Measurements from ENCODE around the gene DNAJC5.
A peak's percentile ranks its signal among the peaks of the same experiment; 100 is the strongest.
"Not testable (repeated sequence)": the region's sequence is repeated elsewhere in the genome, so short reads cannot be mapped to it uniquely, and the experiment has no call there.

Gene DNAJC5

DNA sequence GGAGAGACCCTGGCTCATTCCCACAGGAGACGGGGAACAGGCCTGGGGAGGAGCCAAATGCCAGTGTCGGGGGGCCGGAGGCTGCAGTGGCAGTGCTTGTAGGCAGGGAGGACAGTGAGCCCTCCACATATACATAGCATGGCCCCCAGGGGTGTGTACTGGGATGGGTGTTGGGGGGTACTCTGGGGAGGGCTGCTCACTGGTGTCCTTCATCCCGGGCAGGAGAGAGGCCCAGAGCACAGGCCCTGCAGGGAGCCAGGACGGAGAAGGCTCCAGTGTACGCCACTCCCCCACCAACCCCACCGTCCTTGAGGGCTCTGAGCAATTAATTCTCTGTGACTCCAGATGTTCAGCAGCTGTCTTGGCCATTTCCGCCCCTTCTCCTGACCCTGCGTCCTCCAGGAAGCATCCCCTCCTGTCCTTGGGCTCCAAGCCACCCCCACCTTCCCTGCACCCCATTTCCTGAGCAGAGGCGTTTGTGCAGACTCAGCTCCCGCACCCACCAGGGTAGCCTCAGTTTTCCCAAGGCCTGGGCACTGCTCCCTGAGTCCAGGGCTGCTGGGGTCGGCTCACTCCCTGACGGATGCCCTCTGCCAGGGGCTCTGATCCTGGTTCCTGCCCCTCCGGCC, 37.0 kb upstream of the DNAJC5 start:
- Histone ChIP-seq H3K9ac (ENCODE audit: low read depth, low read length) (peak overlapping the region; percentile 12), H3K4me1 (ENCODE audit: insufficient read depth, low read length) (peaks cover 26% of the 10 kb centered on the region; the same call in 1 of the 2 replicates), H3K9me3 (ENCODE audit: control insufficient read depth, insufficient read depth, low read length) (no peaks in the 10 kb centered on the region)

DNA sequence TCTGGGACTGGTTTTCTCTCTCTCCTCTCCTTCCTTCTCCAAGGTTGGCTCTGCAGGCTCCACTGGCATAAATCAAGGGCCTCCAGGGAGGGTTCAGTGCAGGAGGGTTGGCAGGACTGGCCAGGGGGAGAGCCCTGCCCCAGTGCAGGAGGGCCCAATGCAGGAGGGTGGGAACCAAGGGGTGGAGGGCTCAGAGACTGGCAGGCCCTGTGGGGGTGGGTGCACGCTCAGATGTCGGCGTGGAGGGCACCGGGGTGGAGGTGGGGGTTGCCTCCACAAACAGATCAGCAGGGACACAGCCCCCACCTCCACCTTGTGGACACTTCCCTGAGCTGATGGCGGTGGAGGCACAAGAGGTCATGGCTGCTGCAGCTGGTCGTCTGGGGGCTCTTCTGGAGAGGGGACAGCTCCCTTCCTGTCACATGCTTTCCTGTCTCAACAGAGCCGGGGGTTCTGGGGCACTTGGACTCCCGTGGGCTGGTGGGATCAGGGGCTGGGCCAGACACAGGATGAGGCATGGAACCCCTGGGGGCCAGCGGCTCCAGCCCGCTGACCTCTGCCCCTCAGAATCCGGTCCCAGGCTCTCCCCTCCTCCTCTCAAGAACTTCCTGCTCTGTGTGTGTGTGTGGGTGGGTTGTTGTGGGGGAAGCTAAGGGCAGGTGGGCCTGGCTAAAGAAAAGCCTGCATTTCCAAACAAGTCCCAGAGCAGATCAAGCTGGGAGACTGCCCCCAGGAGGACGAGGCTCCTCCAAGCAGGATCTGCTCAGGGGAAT, 36.3 kb upstream of the DNAJC5 start:
- Histone ChIP-seq H3K9me3 (ENCODE audit: control insufficient read depth, insufficient read depth, low read length) (no peaks in the 10 kb centered on the region), H3K36me3 (ENCODE audit: insufficient read depth, low read length) (no peaks in the 10 kb centered on the region), H3K4me1 (ENCODE audit: insufficient read depth, low read length) (peaks cover 24% of the 10 kb centered on the region; the same call in 1 of the 2 replicates), H3K9ac (ENCODE audit: low read depth, low read length) (peak overlapping the region; percentile 12)

More for the DNA sequence above, 37.0 kb upstream of the DNAJC5 start:
- no peaks in the 10 kb centered on the region for H3K36me3 ChIP-seq (ENCODE audit: insufficient read depth, low read length)

DNA sequence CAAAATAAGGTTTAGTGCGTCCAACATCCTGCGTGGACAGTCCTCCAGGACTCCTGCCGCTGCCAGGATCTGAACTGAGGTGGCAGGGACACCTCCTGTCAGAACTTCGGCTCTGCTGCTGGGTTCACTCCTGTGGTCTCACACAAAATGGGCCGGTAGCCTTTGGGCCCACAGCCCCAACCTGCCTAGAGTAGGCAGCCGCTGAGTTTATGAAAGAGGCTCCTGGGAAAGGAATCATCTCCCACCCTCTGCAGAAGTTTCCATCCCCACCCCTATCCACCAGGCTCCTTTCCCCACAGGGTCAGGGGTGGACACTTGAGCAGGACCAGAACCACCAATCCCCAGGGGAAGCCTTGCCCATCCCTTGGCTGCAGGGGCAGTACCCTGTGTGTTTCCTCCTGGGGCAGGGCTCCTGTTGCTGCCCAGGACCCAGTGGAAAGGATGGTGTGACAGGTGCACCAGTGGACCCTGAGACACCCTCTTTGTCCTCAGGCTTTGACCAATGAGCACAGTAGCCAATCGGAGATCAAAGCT, 35.7 kb upstream of the DNAJC5 start:
- peak overlapping the region; percentile 12; the same call in 1 of the 2 replicates for H3K9ac ChIP-seq (ENCODE audit: low read depth, low read length)
- no peaks in the 10 kb centered on the region for H3K9me3 ChIP-seq (ENCODE audit: control insufficient read depth, insufficient read depth, low read length)
- H3K4me1 ChIP-seq (ENCODE audit: insufficient read depth, low read length) = peaks cover 20% of the 10 kb centered on the region; the same call in 1 of the 2 replicates
- no peaks in the 10 kb centered on the region for H3K36me3 ChIP-seq (ENCODE audit: insufficient read depth, low read length)

DNA sequence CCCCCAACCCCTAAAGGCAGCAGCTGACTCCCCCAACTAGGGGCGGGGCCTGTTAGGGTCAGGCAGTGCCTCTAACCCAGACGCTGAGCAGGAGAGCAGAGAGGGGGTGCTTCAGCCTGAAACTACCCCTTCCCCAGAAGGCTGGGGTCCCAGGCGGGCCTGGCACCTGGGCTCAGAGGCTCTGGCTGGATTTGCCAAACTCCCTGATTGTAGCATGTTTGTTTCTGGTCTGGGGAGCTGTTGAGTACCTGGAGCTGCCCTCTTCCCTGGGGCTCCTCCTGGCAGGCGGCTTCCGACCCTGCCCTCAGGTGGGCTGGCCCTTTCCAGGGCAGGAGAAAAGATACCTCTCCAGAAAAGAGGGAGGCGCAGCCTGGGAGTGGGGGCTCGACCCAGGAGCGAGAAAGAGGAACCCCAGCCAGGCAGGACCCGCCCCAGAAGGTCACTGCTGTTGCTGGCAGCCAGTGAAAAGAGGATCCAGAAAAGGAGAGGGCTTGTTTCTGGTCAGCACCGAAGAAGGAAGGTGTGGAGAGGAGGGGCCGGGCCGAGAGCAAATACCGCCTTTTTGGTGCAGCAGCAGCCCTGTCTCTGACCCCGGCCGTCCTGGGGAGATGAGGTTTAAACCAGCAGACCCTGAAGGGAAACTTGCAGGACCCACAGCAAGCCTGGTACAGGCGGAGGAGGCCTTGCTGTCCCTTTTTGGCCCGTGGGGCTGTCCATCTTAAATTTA, 34.4 kb upstream of the DNAJC5 start:
- Histone ChIP-seq H3K36me3 (ENCODE audit: insufficient read depth, low read length) (no peaks in the 10 kb centered on the region), H3K4me1 (ENCODE audit: insufficient read depth, low read length) (peaks cover 18% of the 10 kb centered on the region; the same call in 1 of the 2 replicates), H3K9ac (ENCODE audit: low read depth, low read length) (no peak overlapping the region), H3K9me3 (ENCODE audit: control insufficient read depth, insufficient read depth, low read length) (no peaks in the 10 kb centered on the region)

DNA sequence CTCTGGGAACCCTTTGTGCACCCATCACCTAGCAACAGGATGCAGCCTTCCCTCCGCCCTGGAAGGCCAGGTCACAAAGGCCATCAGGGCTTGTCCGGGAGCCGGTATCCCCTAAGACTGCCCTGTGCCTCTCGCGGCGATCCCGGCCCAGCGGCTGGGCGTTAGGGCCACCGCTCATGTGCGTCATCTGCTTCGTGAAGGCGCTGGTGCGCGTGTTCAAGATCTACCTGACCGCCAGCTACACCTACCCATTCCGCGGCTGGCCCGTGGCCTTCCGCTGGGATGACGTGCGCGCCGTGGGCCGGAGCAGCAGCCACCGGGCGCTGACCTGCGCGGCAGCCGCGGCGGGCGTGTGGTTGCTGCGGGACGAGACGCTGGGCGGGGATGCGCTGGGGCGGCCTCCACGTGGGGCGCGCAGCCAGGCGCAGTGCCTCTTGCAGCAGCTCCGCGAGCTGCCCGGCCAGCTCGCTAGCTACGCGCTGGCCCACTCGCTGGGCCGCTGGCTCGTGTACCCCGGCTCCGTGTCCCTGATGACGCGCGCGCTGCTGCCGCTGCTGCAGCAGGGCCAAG, 33.5 kb upstream of the DNAJC5 start, which contains the start of gene ABHD16B:
Gene ABHD16B (plus strand): TSS at position 134 of the 570 bp plus-strand sequence. CDS start 43 bp downstream, at position 177.
- no peaks in the 10 kb centered on the region for H3K36me3 ChIP-seq (ENCODE audit: insufficient read depth, low read length)
- H3K4me1 ChIP-seq (ENCODE audit: insufficient read depth, low read length) = peaks cover 18% of the 10 kb centered on the region; the same call in 1 of the 2 replicates
- H3K9me3 ChIP-seq (ENCODE audit: control insufficient read depth, insufficient read depth, low read length) = no peaks in the 10 kb centered on the region
- no peak within 1 kb of the TSS for H3K9ac ChIP-seq (ENCODE audit: low read depth, low read length)

DNA sequence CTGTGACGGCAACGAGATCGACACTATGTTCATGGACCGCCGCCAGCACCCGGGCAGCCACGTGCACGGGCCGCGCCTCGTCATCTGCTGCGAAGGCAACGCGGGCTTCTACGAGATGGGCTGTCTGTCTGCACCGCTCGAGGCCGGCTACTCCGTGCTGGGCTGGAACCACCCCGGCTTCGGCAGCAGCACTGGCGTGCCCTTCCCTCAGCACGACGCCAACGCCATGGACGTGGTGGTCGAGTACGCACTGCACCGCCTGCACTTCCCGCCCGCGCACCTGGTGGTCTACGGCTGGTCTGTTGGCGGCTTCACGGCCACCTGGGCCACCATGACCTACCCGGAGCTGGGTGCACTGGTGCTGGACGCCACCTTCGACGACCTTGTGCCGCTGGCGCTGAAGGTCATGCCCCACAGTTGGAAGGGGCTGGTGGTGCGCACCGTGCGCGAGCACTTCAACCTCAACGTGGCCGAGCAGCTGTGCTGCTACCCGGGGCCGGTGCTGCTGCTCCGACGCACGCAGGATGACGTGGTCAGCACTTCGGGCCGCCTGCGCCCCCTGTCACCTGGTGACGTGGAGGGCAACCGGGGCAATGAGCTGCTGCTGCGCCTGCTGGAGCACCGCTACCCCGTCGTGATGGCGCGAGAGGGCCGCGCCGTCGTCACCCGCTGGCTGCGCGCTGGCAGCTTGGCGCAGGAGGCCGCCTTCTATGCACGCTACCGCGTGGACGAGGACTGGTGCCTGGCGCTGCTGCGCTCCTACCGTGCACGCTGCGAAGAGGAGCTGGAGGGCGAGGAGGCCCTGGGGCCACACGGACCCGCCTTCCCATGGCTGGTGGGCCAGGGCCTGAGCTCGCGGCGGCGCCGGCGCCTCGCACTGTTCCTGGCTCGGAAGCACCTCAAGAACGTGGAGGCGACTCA, 32.7 kb upstream of the DNAJC5 start:
- Histone ChIP-seq H3K36me3 (ENCODE audit: insufficient read depth, low read length) (no peaks in the 10 kb centered on the region), H3K4me1 (ENCODE audit: insufficient read depth, low read length) (peaks cover 18% of the 10 kb centered on the region; the same call in 1 of the 2 replicates), H3K9me3 (ENCODE audit: control insufficient read depth, insufficient read depth, low read length) (no peaks in the 10 kb centered on the region), H3K9ac (ENCODE audit: low read depth, low read length) (no peak overlapping the region)

DNA sequence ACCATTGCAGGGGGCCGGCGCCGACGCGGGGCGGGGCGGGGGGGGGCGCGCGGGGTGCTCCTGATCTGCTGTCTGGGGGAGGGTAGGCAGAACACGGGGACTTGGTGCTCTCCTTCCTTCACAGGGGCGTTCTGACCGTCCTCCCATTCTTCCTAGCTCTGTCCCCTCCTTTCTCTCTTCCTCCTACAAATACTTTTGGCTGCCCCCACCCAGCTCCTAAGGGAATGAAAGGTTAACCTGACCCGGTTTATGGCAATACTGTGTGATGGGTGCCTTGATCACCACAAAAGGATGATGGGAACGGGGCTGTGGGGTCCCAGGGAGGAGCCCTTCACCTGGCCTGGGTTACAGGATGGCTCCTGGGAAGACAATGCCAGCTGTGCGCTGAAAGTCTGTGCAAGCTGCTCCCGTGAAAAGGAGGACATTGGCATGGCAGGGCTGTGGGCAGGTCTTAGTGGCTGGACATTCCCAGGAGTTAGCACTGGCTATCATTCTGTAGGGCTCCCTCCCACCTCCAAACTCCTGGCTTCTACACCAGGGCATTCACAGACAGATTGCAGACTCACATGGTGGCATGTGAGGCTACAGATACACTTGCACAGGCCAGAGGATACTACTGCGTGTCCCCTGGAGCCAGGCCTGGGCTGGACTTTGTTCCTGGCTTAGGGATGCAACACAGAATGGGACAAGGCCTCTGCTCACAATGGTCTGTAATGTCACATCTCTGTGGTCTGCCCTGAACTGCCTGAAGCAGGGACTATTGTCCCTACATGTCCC, 31.7 kb upstream of the DNAJC5 start:
- Histone ChIP-seq H3K9ac (ENCODE audit: low read depth, low read length) (peak overlapping the region; percentile 64; the same call in 1 of the 2 replicates), H3K36me3 (ENCODE audit: insufficient read depth, low read length) (no peaks in the 10 kb centered on the region), H3K4me1 (ENCODE audit: insufficient read depth, low read length) (peaks cover 14% of the 10 kb centered on the region; the same call in 1 of the 2 replicates), H3K9me3 (ENCODE audit: control insufficient read depth, insufficient read depth, low read length) (no peaks in the 10 kb centered on the region)

DNA sequence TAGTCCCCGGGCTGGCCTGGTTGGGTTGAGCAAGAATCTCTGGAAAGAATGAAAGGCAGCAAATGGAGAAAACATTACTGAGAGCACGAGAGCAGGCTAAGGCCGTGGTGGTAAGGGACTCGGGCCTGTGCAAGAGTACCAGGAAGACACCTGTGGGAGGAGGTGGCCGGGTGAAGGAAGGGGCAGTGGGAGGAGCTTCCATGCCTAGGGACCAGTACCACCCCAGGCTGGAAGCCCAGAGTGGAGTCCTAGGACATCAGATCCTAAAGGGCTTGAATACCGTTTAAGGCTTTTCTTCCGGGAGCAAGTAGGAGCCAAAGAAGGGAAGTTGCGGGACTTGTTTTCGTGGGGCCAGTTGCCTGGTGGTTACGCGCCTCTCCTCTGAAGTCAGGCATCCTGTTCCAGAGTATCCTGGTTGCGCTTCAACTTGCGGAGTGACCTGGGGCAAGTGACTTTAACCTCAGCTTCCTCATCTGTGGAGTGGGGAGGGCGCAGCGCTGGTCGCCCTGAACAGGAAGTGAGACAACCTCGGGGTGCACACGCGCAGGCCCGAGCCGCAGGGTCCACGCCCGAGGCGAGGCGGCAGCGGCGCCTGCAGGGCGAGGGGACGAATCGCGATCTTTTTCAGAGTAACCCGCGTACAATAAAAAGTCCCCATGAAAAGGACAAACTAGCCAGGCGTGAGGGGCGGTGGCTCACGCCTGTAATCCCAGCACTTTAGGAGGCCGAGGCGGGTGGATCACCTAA, 31.0 kb upstream of the DNAJC5 start:
- Histone ChIP-seq H3K36me3 (ENCODE audit: insufficient read depth, low read length) (peaks cover 4% of the 10 kb centered on the region), H3K9me3 (ENCODE audit: control insufficient read depth, insufficient read depth, low read length) (no peaks in the 10 kb centered on the region), H3K9ac (ENCODE audit: low read depth, low read length) (peak overlapping the region; percentile 64), H3K4me1 (ENCODE audit: insufficient read depth, low read length) (peaks cover 12% of the 10 kb centered on the region; the same call in 1 of the 2 replicates)

DNA sequence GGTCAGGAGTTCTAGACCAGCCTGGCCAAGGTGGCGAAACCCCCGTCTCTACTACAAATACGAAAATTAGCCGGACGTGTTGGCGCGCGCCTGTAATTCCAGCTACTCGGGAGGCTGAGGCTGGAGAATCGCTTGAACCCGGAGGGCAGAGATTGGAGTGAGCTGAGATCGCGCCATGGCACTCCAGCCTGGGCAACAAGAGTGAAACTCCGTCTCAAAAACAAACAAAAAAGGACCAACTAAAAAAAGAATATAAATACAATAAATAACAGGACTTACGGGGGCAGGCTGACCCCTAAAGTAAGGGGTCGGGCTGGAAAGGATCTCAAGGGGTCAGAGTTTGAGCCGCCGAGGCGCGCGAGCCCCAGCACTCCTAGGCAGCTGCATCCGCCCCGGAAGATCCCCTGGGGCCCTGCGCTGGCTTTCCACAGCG, 30.4 kb upstream of the DNAJC5 start:
- Histone ChIP-seq H3K9ac (ENCODE audit: low read depth, low read length) (peak overlapping the region; percentile 64), H3K36me3 (ENCODE audit: insufficient read depth, low read length) (peaks cover 9% of the 10 kb centered on the region), H3K9me3 (ENCODE audit: control insufficient read depth, insufficient read depth, low read length) (no peaks in the 10 kb centered on the region), H3K4me1 (ENCODE audit: insufficient read depth, low read length) (peaks cover 7% of the 10 kb centered on the region; the same call in 1 of the 2 replicates)

DNA sequence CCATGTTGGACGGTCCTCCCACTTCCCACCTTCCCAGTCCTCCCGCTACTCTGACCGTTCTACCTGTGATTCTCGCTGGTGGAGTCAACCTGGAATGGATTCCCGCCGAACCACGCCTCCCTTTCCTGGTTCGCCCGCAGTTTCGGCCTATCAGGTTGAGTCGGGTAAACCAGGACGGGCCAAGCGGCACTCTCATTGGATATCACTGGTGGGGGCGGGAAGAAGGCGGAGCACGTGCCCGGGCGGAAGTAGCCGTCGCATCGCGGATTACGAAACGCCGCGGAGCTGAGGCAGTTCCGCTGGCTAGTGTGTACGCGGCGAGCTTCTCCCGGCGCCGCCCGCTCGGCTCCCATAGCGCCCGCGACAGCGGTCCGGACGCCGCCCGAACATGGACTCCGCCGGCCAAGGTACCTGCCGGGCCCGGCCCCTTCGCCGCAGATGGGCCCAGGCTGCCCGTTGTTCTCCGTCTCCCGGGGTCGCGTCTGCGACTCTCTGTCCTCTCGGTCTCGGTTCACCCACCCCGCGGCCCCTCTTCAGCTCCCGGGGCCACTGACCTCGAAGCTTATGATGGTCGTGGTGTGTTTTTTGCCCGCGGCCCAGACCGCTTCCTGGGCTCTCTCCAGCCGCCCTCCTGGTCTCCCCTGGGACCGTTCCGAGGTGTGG, 29.8 kb upstream of the DNAJC5 start, which contains the start of gene TPD52L2:
Gene TPD52L2 (plus strand): TSS at position 293 of the 663 bp plus-strand sequence. CDS start 96 bp downstream, at position 389.
- Histone ChIP-seq H3K9me3 (ENCODE audit: control insufficient read depth, insufficient read depth, low read length) (no peaks in the 10 kb centered on the region), H3K4me1 (ENCODE audit: insufficient read depth, low read length) (peaks cover 5% of the 10 kb centered on the region; the same call in 1 of the 2 replicates), H3K9ac (ENCODE audit: low read depth, low read length) (peak within 1 kb of the TSS; percentile 89), H3K36me3 (ENCODE audit: insufficient read depth, low read length) (peaks cover 13% of the 10 kb centered on the region)

DNA sequence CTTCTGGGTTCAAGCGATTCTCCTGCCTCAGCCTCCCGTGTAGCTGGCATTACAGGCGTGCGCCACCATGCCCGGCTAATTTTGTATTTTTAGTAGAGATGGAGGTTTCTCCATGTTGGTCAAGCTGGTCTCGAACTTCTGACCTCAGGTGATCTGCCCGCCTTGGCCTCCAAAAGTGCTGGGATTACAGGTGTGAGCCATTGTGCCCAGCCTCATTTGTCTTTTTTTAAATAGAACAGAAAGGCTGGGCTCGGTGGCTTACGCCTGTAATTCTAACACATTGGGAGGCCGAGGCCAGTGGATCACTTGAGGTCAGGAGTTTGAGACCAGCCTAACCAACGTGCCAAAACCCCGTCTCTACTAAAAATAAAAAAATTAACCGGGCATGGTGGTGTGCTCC, 27.9 kb upstream of the DNAJC5 start:
- not testable (repeated sequence) for H3K9ac ChIP-seq (ENCODE audit: low read depth, low read length); H3K4me1 ChIP-seq (ENCODE audit: insufficient read depth, low read length); H3K9me3 ChIP-seq (ENCODE audit: control insufficient read depth, insufficient read depth, low read length)
- H3K36me3 ChIP-seq (ENCODE audit: insufficient read depth, low read length) = peaks cover 20% of the 10 kb centered on the region
